GM12874 (cell line): ENCODE data around the gene TRIM37.

Experiments
- TF ChIP-seq, protein P1 (sequence below): IDR thresholded peaks from 2 replicates; pipeline ENCODE4 v1.5.1; 2011; ENCODE audit warnings: low read depth, mild to moderate bottlenecking, control low read depth, low read length, moderate library complexity; ENCODE audit not compliant: insufficient read depth

Gene TRIM37

DNA sequence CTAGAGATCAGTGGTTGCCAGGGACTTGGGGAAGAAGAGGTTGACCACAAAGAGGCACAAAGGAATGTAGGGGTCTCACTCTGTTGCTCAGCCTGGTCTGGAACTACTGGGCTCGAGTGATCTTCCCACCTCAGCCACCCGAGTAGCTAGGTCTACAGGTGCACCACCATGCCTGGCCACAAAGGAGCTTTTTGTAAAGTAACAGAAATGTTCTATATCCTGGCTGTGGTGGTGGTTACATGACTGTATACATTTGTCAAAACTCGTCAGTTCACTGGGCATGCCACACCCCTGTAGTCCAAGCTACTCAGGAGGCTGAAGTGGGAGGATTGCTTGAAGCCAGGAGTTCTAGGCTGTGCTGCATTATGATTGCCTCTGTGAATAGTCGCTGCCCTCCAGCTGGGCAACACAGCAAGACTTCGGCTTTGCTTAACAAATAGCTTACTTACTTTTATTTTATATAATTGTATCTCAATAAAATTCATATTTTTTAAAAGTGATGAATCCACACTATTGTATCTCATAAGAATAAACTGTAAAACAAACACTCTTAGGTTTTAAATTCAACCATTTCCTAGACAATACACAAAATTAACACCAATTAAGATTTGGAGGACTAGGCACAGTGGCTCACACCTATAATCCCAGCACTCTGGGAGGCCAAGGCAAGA lies 43.3 kb upstream of the TRIM37 start:
- TF ChIP-seq, protein P1, sequence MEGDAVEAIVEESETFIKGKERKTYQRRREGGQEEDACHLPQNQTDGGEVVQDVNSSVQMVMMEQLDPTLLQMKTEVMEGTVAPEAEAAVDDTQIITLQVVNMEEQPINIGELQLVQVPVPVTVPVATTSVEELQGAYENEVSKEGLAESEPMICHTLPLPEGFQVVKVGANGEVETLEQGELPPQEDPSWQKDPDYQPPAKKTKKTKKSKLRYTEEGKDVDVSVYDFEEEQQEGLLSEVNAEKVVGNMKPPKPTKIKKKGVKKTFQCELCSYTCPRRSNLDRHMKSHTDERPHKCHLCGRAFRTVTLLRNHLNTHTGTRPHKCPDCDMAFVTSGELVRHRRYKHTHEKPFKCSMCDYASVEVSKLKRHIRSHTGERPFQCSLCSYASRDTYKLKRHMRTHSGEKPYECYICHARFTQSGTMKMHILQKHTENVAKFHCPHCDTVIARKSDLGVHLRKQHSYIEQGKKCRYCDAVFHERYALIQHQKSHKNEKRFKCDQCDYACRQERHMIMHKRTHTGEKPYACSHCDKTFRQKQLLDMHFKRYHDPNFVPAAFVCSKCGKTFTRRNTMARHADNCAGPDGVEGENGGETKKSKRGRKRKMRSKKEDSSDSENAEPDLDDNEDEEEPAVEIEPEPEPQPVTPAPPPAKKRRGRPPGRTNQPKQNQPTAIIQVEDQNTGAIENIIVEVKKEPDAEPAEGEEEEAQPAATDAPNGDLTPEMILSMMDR = no peak

DNA sequence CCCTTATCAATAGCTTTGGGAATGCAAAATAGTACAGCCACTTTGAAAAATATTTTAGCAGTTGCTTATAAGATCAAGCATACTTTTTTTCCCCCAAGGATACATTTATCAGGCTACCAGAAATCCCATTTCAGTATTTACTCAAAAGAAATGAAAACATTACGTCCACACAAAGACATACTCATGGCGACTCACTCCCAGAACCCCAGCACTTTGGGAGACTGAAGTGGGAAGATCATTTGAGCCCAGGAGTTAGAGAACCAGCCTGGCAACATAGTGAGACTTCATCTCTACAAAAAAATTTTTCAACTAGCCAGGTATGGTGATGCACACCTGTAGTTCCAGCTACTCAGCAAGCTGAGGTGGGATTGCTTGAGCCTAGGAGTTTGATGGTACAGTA lies 42.4 kb upstream of the TRIM37 start:
- TF ChIP-seq, protein P1 = no peak

DNA sequence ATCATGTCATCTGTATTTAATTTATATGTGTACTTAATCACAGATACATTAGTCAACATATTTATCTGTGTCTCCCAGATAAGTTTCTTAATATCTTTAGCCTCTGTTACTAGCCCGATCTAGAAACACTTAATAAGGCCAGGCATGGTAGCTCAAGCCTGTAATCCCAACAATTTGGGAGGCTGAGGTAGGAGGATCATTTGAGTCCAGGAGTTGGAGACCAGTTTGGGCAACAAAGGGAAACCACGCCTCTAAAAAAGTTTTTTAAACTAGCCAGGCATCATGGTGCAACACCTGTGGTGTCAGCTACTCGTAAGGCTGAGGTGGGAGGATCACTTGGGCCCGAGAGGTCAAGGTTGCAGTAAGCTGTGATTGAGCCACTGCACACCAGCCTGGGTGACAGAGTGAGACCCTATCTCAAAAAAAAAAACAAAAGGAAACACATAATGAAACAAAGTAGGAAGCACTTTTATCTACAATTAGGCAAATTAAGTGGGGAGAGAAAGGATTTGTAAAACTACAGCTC lies 39.0 kb upstream of the TRIM37 start:
- TF ChIP-seq, protein P1 = no peak

DNA sequence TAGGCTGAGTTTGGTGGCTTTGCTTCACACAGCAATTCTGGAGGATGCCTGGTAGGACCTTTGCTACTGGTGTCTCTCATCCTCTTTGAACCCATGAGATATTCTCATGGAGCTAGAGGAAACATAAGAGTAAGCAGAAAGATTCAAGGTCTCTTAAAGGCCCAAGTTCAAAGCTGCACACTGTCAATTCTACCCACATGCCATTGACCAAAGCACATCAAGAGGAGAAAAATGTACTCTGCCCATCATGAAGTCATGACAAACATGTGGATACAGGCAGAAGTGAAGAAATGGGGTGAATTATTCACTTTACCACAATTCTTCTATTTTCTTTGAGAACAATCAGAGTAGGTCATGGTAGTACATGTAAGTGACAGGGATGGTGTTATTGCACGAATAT lies 35.2 kb upstream of the TRIM37 start:
- TF ChIP-seq, protein P1 = no peak

DNA sequence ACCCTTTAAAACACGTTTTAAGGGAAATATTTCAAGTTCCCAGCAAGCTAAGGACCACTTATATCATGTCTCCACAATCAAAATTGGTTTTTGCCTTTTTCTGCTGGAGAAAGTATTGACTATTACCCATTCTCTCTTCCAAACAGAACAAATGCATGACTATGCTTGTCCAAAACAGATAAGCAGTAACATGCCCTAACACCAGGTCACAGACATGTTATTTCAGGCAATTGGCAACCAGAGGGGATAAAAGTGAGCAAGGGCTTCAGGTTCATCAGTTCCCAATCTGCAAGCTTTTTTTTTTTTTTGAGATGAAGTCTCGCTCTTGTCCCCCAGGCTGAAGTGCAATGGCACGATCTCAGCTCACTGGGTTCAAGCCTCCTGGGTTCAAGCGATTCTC lies 33.3 kb upstream of the TRIM37 start:
- TF ChIP-seq, protein P1 = no peak

DNA sequence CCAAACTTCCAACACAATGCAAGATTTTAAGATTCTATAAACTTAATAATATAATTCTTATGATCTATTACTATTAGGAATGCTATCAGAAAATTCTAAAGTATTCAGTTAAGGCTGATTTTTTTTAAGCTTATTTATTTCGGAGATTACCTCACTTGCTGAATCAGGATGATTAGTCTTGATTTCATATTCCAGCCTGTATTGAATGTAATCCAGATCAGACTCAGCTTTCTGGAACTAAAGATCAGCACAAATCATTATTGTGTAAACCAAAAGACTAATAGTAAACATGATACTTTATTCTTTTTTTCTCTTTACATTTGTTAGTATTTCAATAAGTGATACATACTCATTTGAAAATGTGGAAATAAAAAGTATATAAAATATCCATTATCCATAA lies 24.5 kb upstream of the TRIM37 start:
- TF ChIP-seq, protein P1 = no peak

DNA sequence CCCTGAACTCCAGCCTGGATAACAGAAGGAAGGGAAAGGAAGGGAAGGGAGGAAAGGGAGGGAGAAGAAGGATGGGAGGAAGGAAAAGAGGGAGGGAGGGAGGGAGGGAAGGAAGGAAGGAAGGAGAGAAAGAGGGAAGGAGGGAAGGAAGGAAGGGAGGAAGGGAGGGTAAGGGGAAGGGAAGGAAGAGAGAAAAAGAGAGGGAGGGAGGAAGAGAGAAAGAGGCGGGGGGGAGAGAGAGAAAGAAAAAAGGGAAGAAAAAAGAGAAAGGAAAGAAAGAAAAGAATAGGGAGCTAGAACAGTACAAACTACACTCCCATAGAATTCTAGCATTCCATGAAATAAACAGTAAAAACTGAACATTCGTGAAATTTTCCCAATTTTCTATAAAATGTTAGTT lies 23.1 kb upstream of the TRIM37 start:
- TF ChIP-seq, protein P1 = no peak
